Measurements from ENCODE around the gene SRSF4. TPM values are rescaled to one million over a fixed set of nuclear protein-coding genes. Genes with fewer than 3 reads are reported as not detected.

The SRSF4 gene
- total RNA-seq, 6 donors from 2014 or later = 47.6 to 117 (median 74.0) TPM

DNA sequence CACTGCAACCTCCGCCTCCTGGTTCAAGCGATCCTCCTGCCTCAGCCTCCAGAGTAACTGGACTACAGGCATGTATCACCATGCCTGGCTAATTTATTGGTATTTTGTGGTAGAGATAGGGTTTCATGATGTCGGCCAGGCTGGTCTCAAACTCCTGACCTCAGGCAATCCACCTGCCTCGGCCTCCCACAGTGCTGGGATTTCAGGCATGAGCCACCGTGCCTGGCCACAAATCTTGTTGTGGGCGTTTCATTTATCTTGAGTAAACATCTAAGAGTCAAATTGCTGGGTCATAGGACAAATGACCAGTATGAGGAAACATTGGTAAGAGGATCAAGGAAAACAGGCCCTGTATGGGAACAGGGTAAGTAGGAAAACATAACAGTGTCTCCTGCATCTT, 75.9 kb downstream of the SRSF4 start:
- no peaks in the 10 kb centered on the region for H3K27me3 ChIP-seq
- WGBS, 2 donors = 83 to 86% methylated on average over 6 of the region's 6 CpGs
- no peak for ATAC-seq (ENCODE audit: low FRiP score in 2 of 2)

DNA sequence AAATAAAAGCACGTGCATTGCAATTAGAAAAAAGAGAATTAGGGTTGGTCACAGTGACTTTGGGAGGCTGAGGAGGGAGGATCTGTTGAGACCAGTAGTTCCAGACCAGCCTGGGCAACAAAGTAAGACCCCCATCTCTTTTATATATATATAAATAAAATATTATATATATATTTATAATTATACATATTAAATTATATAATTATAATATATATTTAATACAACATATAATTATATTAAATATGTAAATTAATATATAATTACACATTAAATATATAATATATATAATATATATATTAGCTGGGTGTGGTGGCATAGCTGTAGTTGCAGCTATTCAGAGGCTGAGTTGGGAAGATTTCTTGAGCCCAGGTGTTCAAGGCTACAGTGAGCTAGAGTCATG, 81.2 kb downstream of the SRSF4 start:
- no peaks in the 10 kb centered on the region for H3K27me3 ChIP-seq
- peaks cover 0 to 35% (median 17%) of the 10 kb centered on the region in 4 donors for H3K36me3 ChIP-seq
- no peak overlapping the region for H3K4me3 ChIP-seq
- ATAC-seq (ENCODE audit: low FRiP score in 2 of 2) (no peak), DNase-seq (no peak)
- no peaks in the 10 kb centered on the region for H3K9me3 ChIP-seq
- H3K27ac ChIP-seq = no peak overlapping the region
- no peaks in the 10 kb centered on the region for H3K4me1 ChIP-seq
- no peak for TF ChIP-seq POLR2A (IDR thresholded peaks at IDR 0.05)
- no peak for TF ChIP-seq POLR2AphosphoS5 (IDR thresholded peaks at IDR 0.05)
- TF ChIP-seq EP300 (IDR thresholded peaks at IDR 0.05) = no peak
- TF ChIP-seq, protein P1, sequence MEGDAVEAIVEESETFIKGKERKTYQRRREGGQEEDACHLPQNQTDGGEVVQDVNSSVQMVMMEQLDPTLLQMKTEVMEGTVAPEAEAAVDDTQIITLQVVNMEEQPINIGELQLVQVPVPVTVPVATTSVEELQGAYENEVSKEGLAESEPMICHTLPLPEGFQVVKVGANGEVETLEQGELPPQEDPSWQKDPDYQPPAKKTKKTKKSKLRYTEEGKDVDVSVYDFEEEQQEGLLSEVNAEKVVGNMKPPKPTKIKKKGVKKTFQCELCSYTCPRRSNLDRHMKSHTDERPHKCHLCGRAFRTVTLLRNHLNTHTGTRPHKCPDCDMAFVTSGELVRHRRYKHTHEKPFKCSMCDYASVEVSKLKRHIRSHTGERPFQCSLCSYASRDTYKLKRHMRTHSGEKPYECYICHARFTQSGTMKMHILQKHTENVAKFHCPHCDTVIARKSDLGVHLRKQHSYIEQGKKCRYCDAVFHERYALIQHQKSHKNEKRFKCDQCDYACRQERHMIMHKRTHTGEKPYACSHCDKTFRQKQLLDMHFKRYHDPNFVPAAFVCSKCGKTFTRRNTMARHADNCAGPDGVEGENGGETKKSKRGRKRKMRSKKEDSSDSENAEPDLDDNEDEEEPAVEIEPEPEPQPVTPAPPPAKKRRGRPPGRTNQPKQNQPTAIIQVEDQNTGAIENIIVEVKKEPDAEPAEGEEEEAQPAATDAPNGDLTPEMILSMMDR (IDR thresholded peaks at IDR 0.05) = no peak
- 96% methylated on average over 1 of the region's 1 CpG for WGBS, 2 donors

More for the DNA sequence above, 75.9 kb downstream of the SRSF4 start:
- Histone ChIP-seq H3K36me3 (peaks cover 4 to 27% (median 14%) of the 10 kb centered on the region in 4 donors), H3K4me1 (no peaks in the 10 kb centered on the region), H3K4me3 (no peak overlapping the region), H3K27ac (no peak overlapping the region), H3K9me3 (no peaks in the 10 kb centered on the region)
- TF ChIP-seq, protein P1 (IDR thresholded peaks at IDR 0.05) = no peak
- no peak for TF ChIP-seq POLR2A (IDR thresholded peaks at IDR 0.05)
- no peak for TF ChIP-seq POLR2AphosphoS5 (IDR thresholded peaks at IDR 0.05)
- no peak for TF ChIP-seq EP300 (IDR thresholded peaks at IDR 0.05)
- DNase-seq = no peak

DNA sequence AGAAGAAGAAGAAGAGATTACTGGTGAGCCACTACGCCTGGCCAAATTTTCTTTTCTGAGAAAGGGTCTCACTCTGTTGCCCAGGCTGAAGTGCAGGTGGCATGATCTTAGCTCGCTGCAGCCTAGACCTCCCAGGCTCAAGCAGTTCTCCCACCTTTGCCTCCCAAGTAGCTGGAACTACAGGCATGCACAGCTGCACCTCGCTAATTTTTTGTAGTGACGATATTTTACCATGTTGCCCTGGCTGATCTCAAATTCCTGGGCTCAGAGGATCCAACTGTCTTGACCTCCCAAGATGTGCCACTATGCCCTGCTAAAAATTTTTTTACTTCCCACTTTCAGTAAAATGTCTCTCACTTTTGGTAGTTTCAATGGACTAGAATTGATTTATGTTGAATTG, 82.4 kb downstream of the SRSF4 start:
- DNase-seq = no peak
- Histone ChIP-seq H3K27me3 (no peaks in the 10 kb centered on the region), H3K4me3 (no peak overlapping the region), H3K4me1 (no peaks in the 10 kb centered on the region), H3K9me3 (no peaks in the 10 kb centered on the region), H3K27ac (no peak overlapping the region), H3K36me3 (peaks cover 0 to 35% (median 17%) of the 10 kb centered on the region in 4 donors)
- 81 to 94% methylated on average over 4 of the region's 4 CpGs for WGBS, 2 donors
- no peak for ATAC-seq (ENCODE audit: low FRiP score in 2 of 2)
- no peak for TF ChIP-seq POLR2A (IDR thresholded peaks at IDR 0.05)
- TF ChIP-seq, protein P1 (IDR thresholded peaks at IDR 0.05) = no peak
- TF ChIP-seq POLR2AphosphoS5 (IDR thresholded peaks at IDR 0.05) = no peak
- no peak for TF ChIP-seq EP300 (IDR thresholded peaks at IDR 0.05)

Small RNA genes lying within 50 kb of the gene (small RNA-seq; reads per million reads assigned to genes)
- gene RF02271 = 0 reads per million in 4 donors

Other genes starting within 250 kb of the SRSF4 start
- 1 to 10 TPM; 2.1 to 6.6 (median 3.5) TPM for gene TMEM200B, start 58.0 kb downstream of the SRSF4 start, total RNA-seq
- gene MECR, start 49.0 kb upstream of the SRSF4 start, total RNA-seq = 10 to 100 TPM; 16.7 to 30.1 (median 18.5) TPM
- 10 to 100 TPM; 44.5 to 87.2 (median 70.1) TPM for gene PTPRU, start 54.6 kb upstream of the SRSF4 start, total RNA-seq

All from upper lobe of left lung (tissue), 6 donors.